GM23338 (cell line): ENCODE data around the gene PLOD3. TPM values are rescaled to one million over a fixed set of nuclear protein-coding genes. Genes with fewer than 3 reads are reported as not detected.
"Not testable (repeated sequence)": the region's sequence is repeated elsewhere in the genome, so short reads cannot be mapped to it uniquely, and the experiment has no call there.

ENCODE experiments used
- ATAC-seq: fragments of 200-7000 bp; cut with Tn5 transposase; 3 replicates; pipeline ENCODE4 v1.9.1; 2020
- DNase-seq: peaks from one replicate; pipeline ENCODE4 v3.0.0-alpha.2; 2015; ENCODE audit warnings: low spot score
- H2AFZ ChIP-seq: fragments of 200-600 bp; sonication (generic); 2 replicates; pipeline ENCODE4 v1.8.0; 2016; ENCODE audit warnings: antibody characterized with exemption, mild to moderate bottlenecking, moderate library complexity
- H3F3A ChIP-seq: fragments of 200-600 bp; sonication (generic); replicated peaks from 2 replicates; pipeline ENCODE4 v1.8.0; 2017; ENCODE audit warnings: antibody characterized with exemption, mixed run types, low read depth
- H3K27ac ChIP-seq: fragments of 200-600 bp; sonication (generic); 2 replicates; pipeline ENCODE4 v1.6.1; 2016; ENCODE audit warnings: low read depth
- H3K27me3 ChIP-seq: fragments of 200-600 bp; sonication (generic); 2 replicates; pipeline ENCODE4 v1.8.0; 2016; ENCODE audit warnings: mild to moderate bottlenecking, mixed run types, moderate library complexity; ENCODE audit not compliant: insufficient read depth
- H3K36me3 ChIP-seq: fragments of 200-600 bp; sonication (generic); 2 replicates; pipeline ENCODE4 v1.8.0; 2016; ENCODE audit warnings: mild to moderate bottlenecking; ENCODE audit not compliant: insufficient read depth
- H3K4me1 ChIP-seq: fragments of 200-600 bp; sonication (generic); 2 replicates; pipeline ENCODE4 v1.8.0; 2016; ENCODE audit warnings: mild to moderate bottlenecking, moderate library complexity; ENCODE audit not compliant: insufficient read depth
- H3K4me2 ChIP-seq: fragments of 200-600 bp; sonication (generic); 2 replicates; pipeline ENCODE4 v1.7.1; 2017; ENCODE audit warnings: mixed run types
- H3K4me3 ChIP-seq: fragments of 200-600 bp; sonication (generic); 2 replicates; pipeline ENCODE4 v1.6.1; 2016; ENCODE audit warnings: mixed run types
- H3K79me2 ChIP-seq: fragments of 200-600 bp; sonication (generic); replicated peaks from 2 replicates; pipeline ENCODE4 v1.8.0; 2017; ENCODE audit warnings: mild to moderate bottlenecking; ENCODE audit not compliant: insufficient read depth
- H3K9me2 ChIP-seq: fragments of 200-600 bp; sonication (generic); 2 replicates; pipeline ENCODE4 v1.8.0; 2017; ENCODE audit not compliant: insufficient read depth
- H4K20me1 ChIP-seq: fragments of 200-600 bp; sonication (generic); replicated peaks from 2 replicates; pipeline ENCODE4 v1.8.0; 2017; ENCODE audit warnings: mild to moderate bottlenecking; ENCODE audit not compliant: insufficient read depth
- H3K27ac Mint-ChIP-seq: 2 replicates; pipeline ENCODE4 v1.8.0; 2020; ENCODE audit warnings: inconsistent platforms, mild to moderate bottlenecking, moderate library complexity, mixed read lengths
- H3K27me3 Mint-ChIP-seq: 3 replicates; pipeline ENCODE4 v1.8.0; 2022; ENCODE audit warnings: low read depth, mild to moderate bottlenecking, moderate library complexity, mixed read lengths, inconsistent platforms; ENCODE audit not compliant: insufficient read depth, poor library complexity
- H3K36me3 Mint-ChIP-seq: 3 replicates; pipeline ENCODE4 v1.8.0; 2021; ENCODE audit warnings: low read depth, mild to moderate bottlenecking, inconsistent platforms, moderate library complexity, mixed read lengths
- H3K4me1 Mint-ChIP-seq: 3 replicates; pipeline ENCODE4 v1.8.0; 2020; ENCODE audit warnings: mild to moderate bottlenecking, inconsistent platforms, mixed read lengths
- H3K4me3 Mint-ChIP-seq: 3 replicates; pipeline ENCODE4 v1.8.0; 2021; ENCODE audit warnings: moderate library complexity, mild to moderate bottlenecking, inconsistent platforms, mixed read lengths
- H3K9me3 Mint-ChIP-seq: 3 replicates; pipeline ENCODE4 v1.8.0; 2020; ENCODE audit warnings: moderate library complexity, mild to moderate bottlenecking, inconsistent platforms, mixed read lengths
- CREB1 ChIP-seq: fragments of 250-450 bp; sonication (Bioruptor Pico); IDR thresholded peaks from 2 replicates; pipeline ENCODE4 v1.5.0; 2020; ENCODE audit warnings: low read depth, mild to moderate bottlenecking, moderate library complexity
- EZH2 ChIP-seq: fragments of 200-600 bp; sonication (generic); IDR thresholded peaks from one replicate; pipeline ENCODE4 v1.8.0; 2017; ENCODE audit warnings: antibody characterized with exemption, mild to moderate bottlenecking, low read depth; ENCODE audit not compliant: unreplicated experiment
- EZH2phosphoT487 ChIP-seq: fragments of 200-600 bp; sonication (generic); IDR thresholded peaks from one replicate; pipeline ENCODE4 v1.8.1; 2018; ENCODE audit warnings: antibody characterized with exemption; ENCODE audit not compliant: unreplicated experiment
- JUNB ChIP-seq: IDR thresholded peaks from one replicate; pipeline ENCODE4 v1.6.1; 2016; ENCODE audit warnings: antibody characterized with exemption; ENCODE audit not compliant: unreplicated experiment
- POLR2AphosphoS5 ChIP-seq: IDR thresholded peaks from 2 replicates; pipeline ENCODE4 v1.6.1; 2016; ENCODE audit warnings: antibody characterized with exemption, low read depth
- STAT1 ChIP-seq: IDR thresholded peaks from one replicate; pipeline ENCODE4 v1.6.1; 2016; ENCODE audit warnings: antibody characterized with exemption; ENCODE audit not compliant: unreplicated experiment
- ZNF114 ChIP-seq: fragments of 250-450 bp; sonication (Bioruptor Pico); IDR thresholded peaks from 2 replicates; pipeline ENCODE4 v1.5.0; 2020; ENCODE audit warnings: mild to moderate bottlenecking, moderate library complexity
- ZNF331 ChIP-seq: fragments of 250-450 bp; sonication (Bioruptor Pico); IDR thresholded peaks from 2 replicates; pipeline ENCODE4 v1.5.0; 2020; ENCODE audit warnings: low read depth, mild to moderate bottlenecking, moderate library complexity
- polyA plus RNA-seq: library from polyadenylated mRNA; unstranded; fragments of >200 nt; fragmentation: Nextera tagmentation; extraction: Ambion mirVana; gene quantifications from 2 replicates; pipeline ENCODE4 v1.2.1, GENCODE V29; 2016
- total RNA-seq: library from RNA; depleted of rRNA; stranded (reverse); fragments of >200 nt; shearing (Covaris generic); gene quantifications from 2 replicates; pipeline ENCODE4 v1.2.3, GENCODE V29; 2014
- TF ChIP-seq, protein P1 (sequence below): IDR thresholded peaks from one replicate; pipeline ENCODE4 v1.6.1; 2018; ENCODE audit warnings: antibody characterized with exemption; ENCODE audit not compliant: unreplicated experiment

The PLOD3 gene
- total and polyA plus RNA-seq, 2 experiments from 2014 or later, result 35.2 to 40.7 TPM

DNA sequence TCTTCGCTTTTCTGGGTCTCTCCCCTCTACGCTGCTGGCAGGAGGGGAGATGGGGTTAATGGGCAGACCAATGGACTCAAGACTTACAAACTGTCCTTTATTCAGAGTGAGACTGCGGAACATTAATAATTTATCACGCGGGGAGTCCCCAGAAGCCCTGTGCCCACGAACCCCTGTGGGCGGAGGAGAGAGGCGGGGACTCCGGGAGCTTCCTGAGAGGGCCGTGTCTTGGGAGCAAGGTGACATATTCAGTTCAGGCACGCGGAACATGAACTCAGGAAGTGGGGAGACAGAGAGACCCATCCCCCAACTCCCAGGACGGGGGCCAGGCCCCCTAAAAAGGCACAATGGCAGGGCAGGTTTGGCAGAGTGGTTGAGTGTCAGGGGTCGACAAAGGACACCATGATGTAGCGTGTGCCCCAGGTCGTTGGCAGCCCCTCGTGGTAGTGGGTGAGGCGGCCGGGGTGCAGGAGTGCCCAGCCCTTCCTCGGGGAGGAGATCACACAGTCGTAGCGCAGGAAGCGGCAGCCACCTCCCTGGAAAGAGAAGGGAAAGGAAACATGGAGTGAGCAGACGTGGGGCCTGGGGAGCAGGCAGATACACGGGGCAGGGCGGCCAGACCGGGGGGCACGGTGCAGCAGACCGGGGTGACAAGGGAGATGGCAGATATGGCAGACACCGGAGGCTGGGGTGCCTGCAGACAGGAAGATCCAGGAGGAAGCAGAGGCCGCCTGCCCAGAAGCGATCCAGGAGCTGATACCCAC, 11.3 kb downstream of the PLOD3 start (continued):
- TF ChIP-seq ZNF331 (no peak), CREB1 (CRISPR knock-in tag) (no peak), ZNF114 (no peak), EZH2phosphoT487 (no peak), JUNB (no peak), STAT1 (no peak), EZH2 (no peak)
- TF ChIP-seq, protein P1, sequence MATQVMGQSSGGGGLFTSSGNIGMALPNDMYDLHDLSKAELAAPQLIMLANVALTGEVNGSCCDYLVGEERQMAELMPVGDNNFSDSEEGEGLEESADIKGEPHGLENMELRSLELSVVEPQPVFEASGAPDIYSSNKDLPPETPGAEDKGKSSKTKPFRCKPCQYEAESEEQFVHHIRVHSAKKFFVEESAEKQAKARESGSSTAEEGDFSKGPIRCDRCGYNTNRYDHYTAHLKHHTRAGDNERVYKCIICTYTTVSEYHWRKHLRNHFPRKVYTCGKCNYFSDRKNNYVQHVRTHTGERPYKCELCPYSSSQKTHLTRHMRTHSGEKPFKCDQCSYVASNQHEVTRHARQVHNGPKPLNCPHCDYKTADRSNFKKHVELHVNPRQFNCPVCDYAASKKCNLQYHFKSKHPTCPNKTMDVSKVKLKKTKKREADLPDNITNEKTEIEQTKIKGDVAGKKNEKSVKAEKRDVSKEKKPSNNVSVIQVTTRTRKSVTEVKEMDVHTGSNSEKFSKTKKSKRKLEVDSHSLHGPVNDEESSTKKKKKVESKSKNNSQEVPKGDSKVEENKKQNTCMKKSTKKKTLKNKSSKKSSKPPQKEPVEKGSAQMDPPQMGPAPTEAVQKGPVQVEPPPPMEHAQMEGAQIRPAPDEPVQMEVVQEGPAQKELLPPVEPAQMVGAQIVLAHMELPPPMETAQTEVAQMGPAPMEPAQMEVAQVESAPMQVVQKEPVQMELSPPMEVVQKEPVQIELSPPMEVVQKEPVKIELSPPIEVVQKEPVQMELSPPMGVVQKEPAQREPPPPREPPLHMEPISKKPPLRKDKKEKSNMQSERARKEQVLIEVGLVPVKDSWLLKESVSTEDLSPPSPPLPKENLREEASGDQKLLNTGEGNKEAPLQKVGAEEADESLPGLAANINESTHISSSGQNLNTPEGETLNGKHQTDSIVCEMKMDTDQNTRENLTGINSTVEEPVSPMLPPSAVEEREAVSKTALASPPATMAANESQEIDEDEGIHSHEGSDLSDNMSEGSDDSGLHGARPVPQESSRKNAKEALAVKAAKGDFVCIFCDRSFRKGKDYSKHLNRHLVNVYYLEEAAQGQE, result no peak

GRCh38 chr7:101203740-101204738, 13.3 kb downstream of the PLOD3 start:
- H3K4me3 ChIP-seq, H3K4me3 Mint-ChIP-seq, H3K9me3 Mint-ChIP-seq, H3K79me2 ChIP-seq, H3K9me2 ChIP-seq, H3K4me2 ChIP-seq, H3K36me3 ChIP-seq, H3F3A ChIP-seq, H2AFZ ChIP-seq, H3K27ac ChIP-seq, ATAC-seq, H4K20me1 ChIP-seq, DNase-seq, H3K27ac Mint-ChIP-seq: not testable (repeated sequence)
- Histone ChIP-seq H3K4me1 (peaks cover 16% of the 10 kb centered on the region), H3K27me3 (peaks cover 25% of the 10 kb centered on the region)
- Mint-ChIP-seq H3K4me1 (peaks cover 15% of the 10 kb centered on the region), H3K36me3 (peaks cover 10% of the 10 kb centered on the region), H3K27me3 (peaks cover 18% of the 10 kb centered on the region)

DNA sequence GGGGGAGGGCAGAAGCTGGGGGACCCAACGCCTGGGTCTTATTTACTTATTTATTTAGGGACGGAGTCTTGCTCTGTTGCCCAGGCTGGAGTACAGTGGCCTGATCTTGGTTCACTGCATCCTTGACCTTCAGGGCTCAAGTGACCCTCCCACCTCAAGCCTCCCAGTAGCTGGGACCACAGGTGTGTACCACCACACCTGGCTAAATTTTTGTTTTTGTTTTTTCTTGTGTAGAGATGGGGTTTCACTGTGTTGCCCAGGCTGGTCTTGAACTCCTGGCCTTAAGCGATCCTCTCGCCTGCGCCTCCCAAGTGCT, 14.8 kb downstream of the PLOD3 start:
- no peak for ATAC-seq
- H3K4me2 ChIP-seq, result peak overlapping the region; percentile 86

More for the DNA sequence above, 14.8 kb downstream of the PLOD3 start:
- no peaks in the 10 kb centered on the region for H3K79me2 ChIP-seq
- peaks cover 20% of the 10 kb centered on the region for H3K27me3 Mint-ChIP-seq
- H3K4me1 Mint-ChIP-seq, result peaks cover 18% of the 10 kb centered on the region
- peaks cover 25% of the 10 kb centered on the region for H3K27me3 ChIP-seq
- H3F3A ChIP-seq, result peaks cover 5% of the 10 kb centered on the region
- peak overlapping the region; percentile 93 for H2AFZ ChIP-seq
- DNase-seq, result no peak
- no peak overlapping the region for H3K27ac Mint-ChIP-seq
- no peak for TF ChIP-seq EZH2
- no peak for TF ChIP-seq POLR2AphosphoS5
- no peak for TF ChIP-seq CREB1 (CRISPR knock-in tag)
- no peaks in the 10 kb centered on the region for H3K36me3 ChIP-seq
- peaks cover 16% of the 10 kb centered on the region for H3K4me1 ChIP-seq
- H4K20me1 ChIP-seq, result no peaks in the 10 kb centered on the region
- H3K27ac ChIP-seq, result no peak overlapping the region
- H3K4me3 ChIP-seq, result peak overlapping the region; percentile 68
- H3K4me3 Mint-ChIP-seq, result peak overlapping the region; percentile 36; the same call in 1 of the 3 replicates
- peaks cover 2% of the 10 kb centered on the region; the same call in 1 of the 3 replicates for H3K36me3 Mint-ChIP-seq
- H3K9me3 Mint-ChIP-seq, result no peaks in the 10 kb centered on the region
- no peaks in the 10 kb centered on the region for H3K9me2 ChIP-seq
